ENCODE results near the gene RABAC1.

The RABAC1 gene

GRCh38 chr19:41919948-41920712 is 39.0 kb downstream of the RABAC1 start:
- Histone ChIP-seq H3K9ac (ENCODE audit: low read length) (no peak overlapping the region), H3K9me2 (replicated peaks; ENCODE audit: insufficient read depth, low read length) (no peaks in the 10 kb centered on the region), H2AFZ (ENCODE audit: low read depth, low read length, severe bottlenecking) (no peak overlapping the region), H3K79me2 (ENCODE audit: insufficient read depth, low read length) (peaks cover 34% of the 10 kb centered on the region), H3K36me3 (ENCODE audit: low read length) (no peaks in the 10 kb centered on the region), H4K20me1 (ENCODE audit: low read depth, low read length) (no peaks in the 10 kb centered on the region), H3F3A (ENCODE audit: insufficient read depth) (peaks cover 6% of the 10 kb centered on the region), H3K4me2 (ENCODE audit: low read depth, low read length, poor library complexity, severe bottlenecking) (no peak overlapping the region), H3K4me3 (ENCODE audit: insufficient read depth, low read length, poor library complexity, severe bottlenecking) (no peak overlapping the region), H3K27me3 (ENCODE audit: low read length) (no peaks in the 10 kb centered on the region), H3K27ac (ENCODE audit: low read depth, low read length) (no peak overlapping the region; the same call in 1 of the 2 replicates), H3K9me3 (ENCODE audit: insufficient read depth, low read length) (no peaks in the 10 kb centered on the region)
- TF ChIP-seq EZH2phosphoT487 (conservative IDR thresholded peaks at IDR 0.05; ENCODE audit: low read length) (no peak), CTCF (IDR thresholded peaks at IDR 0.05; ENCODE audit: insufficient read depth, low read length, poor library complexity, severe bottlenecking) (no peak)

- Histone ChIP-seq H3K4me3 (ENCODE audit: insufficient read depth, low read length, poor library complexity, severe bottlenecking) (no peak overlapping the region), H3K36me3 (ENCODE audit: low read length) (no peaks in the 10 kb centered on the region), H3K4me2 (ENCODE audit: low read depth, low read length, poor library complexity, severe bottlenecking) (no peak overlapping the region), H3K9me2 (replicated peaks; ENCODE audit: insufficient read depth, low read length) (no peaks in the 10 kb centered on the region), H4K20me1 (ENCODE audit: low read depth, low read length) (no peaks in the 10 kb centered on the region), H3K27me3 (ENCODE audit: low read length) (no peaks in the 10 kb centered on the region), H2AFZ (ENCODE audit: low read depth, low read length, severe bottlenecking) (no peak overlapping the region), H3K79me2 (ENCODE audit: insufficient read depth, low read length) (peaks cover 42% of the 10 kb centered on the region), H3K9me3 (ENCODE audit: insufficient read depth, low read length) (no peaks in the 10 kb centered on the region), H3F3A (ENCODE audit: insufficient read depth) (peaks cover 15% of the 10 kb centered on the region), H3K9ac (ENCODE audit: low read length) (no peak overlapping the region), H3K27ac (ENCODE audit: low read depth, low read length) (no peak overlapping the region)
- TF ChIP-seq EZH2phosphoT487 (conservative IDR thresholded peaks at IDR 0.05; ENCODE audit: low read length) (no peak), CTCF (IDR thresholded peaks at IDR 0.05; ENCODE audit: insufficient read depth, low read length, poor library complexity, severe bottlenecking) (no peak)
These were observed 40.4 kb downstream of the RABAC1 start for GRCh38 chr19:41918653-41919244.

GRCh38 chr19:41918095-41918494 is 41.0 kb downstream of the RABAC1 start:
- H3K4me2 ChIP-seq (ENCODE audit: low read depth, low read length, poor library complexity, severe bottlenecking), result peak overlapping the region; percentile 98
- peaks cover 20% of the 10 kb centered on the region for H3F3A ChIP-seq (ENCODE audit: insufficient read depth)
- H3K27ac ChIP-seq (ENCODE audit: low read depth, low read length), result peak overlapping the region; percentile 99
- TF ChIP-seq EZH2phosphoT487 (conservative IDR thresholded peaks at IDR 0.05; ENCODE audit: low read length), result no peak
- TF ChIP-seq CTCF (IDR thresholded peaks at IDR 0.05; ENCODE audit: insufficient read depth, low read length, poor library complexity, severe bottlenecking), result no peak
- H3K4me3 ChIP-seq (ENCODE audit: insufficient read depth, low read length, poor library complexity, severe bottlenecking), result no peak overlapping the region
- H3K9ac ChIP-seq (ENCODE audit: low read length), result no peak overlapping the region
- no peaks in the 10 kb centered on the region for H3K27me3 ChIP-seq (ENCODE audit: low read length)
- no peaks in the 10 kb centered on the region for H3K9me2 ChIP-seq (replicated peaks; ENCODE audit: insufficient read depth, low read length)
- H2AFZ ChIP-seq (ENCODE audit: low read depth, low read length, severe bottlenecking), result no peak overlapping the region
- no peaks in the 10 kb centered on the region for H3K9me3 ChIP-seq (ENCODE audit: insufficient read depth, low read length)
- H4K20me1 ChIP-seq (ENCODE audit: low read depth, low read length), result no peaks in the 10 kb centered on the region
- no peaks in the 10 kb centered on the region for H3K36me3 ChIP-seq (ENCODE audit: low read length)
- H3K79me2 ChIP-seq (ENCODE audit: insufficient read depth, low read length), result peaks cover 47% of the 10 kb centered on the region
